Lung (tissue), 12 donors: ENCODE results near the gene ITGA7. TPM values are rescaled to one million over a fixed set of nuclear protein-coding genes. Genes with fewer than 3 reads are reported as not detected.

Experiments
- ATAC-seq: fragments of 200-7000 bp; cut with Tn5 transposase; one replicate; pipeline ENCODE4 v1.9.1; 2020; ENCODE audit warnings: moderate number of reproducible peaks; ENCODE audit not compliant: insufficient read depth, low FRiP score
- DNase-seq, 3 donors: peaks; one replicate each; pipeline ENCODE4 v3.0.0-alpha.2; 2013 to 2017
- H3K27ac ChIP-seq, 2 donors: one replicate each; pipeline ENCODE4 v1.5.1; 2013; ENCODE audit warnings: mild to moderate bottlenecking in 2 of 2, moderate library complexity in 2 of 2, control low read depth in 1 of 2, inconsistent platforms in 1 of 2, low read depth in 1 of 2, low read length in 1 of 2
- H3K27me3 ChIP-seq, 3 donors: one replicate each; pipeline ENCODE4 v1.5.1; 2013; ENCODE audit warnings: low read length in 2 of 3; ENCODE audit not compliant: control insufficient read depth in 3 of 3, insufficient read depth in 3 of 3
- H3K36me3 ChIP-seq, 4 donors: one replicate each; pipeline ENCODE4 v1.5.1; 2013; ENCODE audit warnings: low read length in 4 of 4, mild to moderate bottlenecking in 1 of 4, moderate library complexity in 1 of 4; ENCODE audit not compliant: control insufficient read depth in 4 of 4, insufficient read depth in 4 of 4
- H3K4me1 ChIP-seq, 5 donors: one replicate each; pipeline ENCODE4 v1.5.1; 2013; ENCODE audit warnings: low read length in 5 of 5, mild to moderate bottlenecking in 2 of 5, moderate library complexity in 1 of 5; ENCODE audit not compliant: control insufficient read depth in 5 of 5, insufficient read depth in 5 of 5
- H3K4me3 ChIP-seq: one replicate; pipeline ENCODE4 v1.5.1; 2013; ENCODE audit warnings: mild to moderate bottlenecking, control low read depth, moderate library complexity
- H3K9ac ChIP-seq, 2 donors: one replicate each; pipeline ENCODE4 v1.5.1; 2013; ENCODE audit warnings: low read length in 2 of 2, control low read depth in 1 of 2; ENCODE audit not compliant: insufficient read depth in 1 of 2
- H3K9me3 ChIP-seq, 4 donors: one replicate each; pipeline ENCODE4 v1.5.1; 2013; ENCODE audit warnings: low read length in 3 of 4, mild to moderate bottlenecking in 1 of 4, moderate library complexity in 1 of 4; ENCODE audit not compliant: control insufficient read depth in 4 of 4, insufficient read depth in 3 of 4
- WGBS, 2 donors: extraction: QIAGEN DNeasy Blood & Tissue Kit; methylation state at CpG; one replicate each; pipeline ENCODE4 v1.1.7; 2013; 5-methylcytosine and 5-hydroxymethylcytosine counted together
- polyA plus RNA-seq, 2 donors: library from polyadenylated mRNA; stranded (reverse); fragments of 200-250 nt; gene quantifications; one replicate each; pipeline ENCODE4 v1.2.1, GENCODE V29; 2013
- total RNA-seq, 2 donors: library from RNA; depleted of rRNA in 1 of 2; stranded (reverse); fragments of >200 nt in 1 of 2; gene quantifications; one replicate each; pipeline ENCODE4 v1.2.1, GENCODE V29; 2014 to 2021
- TF ChIP-seq, protein P1 (sequence below): IDR thresholded peaks from 2 replicates; pipeline ENCODE4 v1.5.1; 2012; ENCODE audit warnings: mild to moderate bottlenecking; ENCODE audit errors: control extremely low read depth, extremely low read depth
- donor health status: control.
- donor health status: control.
- donor health status: Bipolar disorder and iron deficiency.
- donor health status: healthy.
- donor health status: DM: yes; HTN: yes; CAD: no.

The ITGA7 gene
- total and polyA plus RNA-seq, 4 donors, result 8.2 to 28.4 (median 17.7) TPM

DNA sequence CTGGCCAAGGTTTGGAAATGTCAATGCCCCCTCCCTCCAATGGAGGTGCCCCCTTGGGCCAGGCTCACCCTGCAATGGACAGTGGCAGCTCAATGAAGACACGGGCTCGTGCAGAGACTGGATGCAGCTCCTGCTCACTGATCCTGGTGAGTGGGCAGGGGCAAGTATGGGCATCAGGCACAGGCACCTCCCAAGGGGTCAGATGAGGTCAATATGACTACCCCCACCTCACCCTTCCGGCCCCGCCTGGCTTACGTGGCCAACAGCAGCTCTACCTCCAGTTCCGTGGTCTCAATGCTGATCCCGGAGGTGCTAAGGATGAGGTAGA is 13.6 kb downstream of the ITGA7 start:
- H3K4me1 ChIP-seq, result no peaks in the 10 kb centered on the region
- no peak for ATAC-seq
- H3K9me3 ChIP-seq, result no peaks in the 10 kb centered on the region
- H3K27me3 ChIP-seq, result no peaks in the 10 kb centered on the region
- TF ChIP-seq, protein P1, sequence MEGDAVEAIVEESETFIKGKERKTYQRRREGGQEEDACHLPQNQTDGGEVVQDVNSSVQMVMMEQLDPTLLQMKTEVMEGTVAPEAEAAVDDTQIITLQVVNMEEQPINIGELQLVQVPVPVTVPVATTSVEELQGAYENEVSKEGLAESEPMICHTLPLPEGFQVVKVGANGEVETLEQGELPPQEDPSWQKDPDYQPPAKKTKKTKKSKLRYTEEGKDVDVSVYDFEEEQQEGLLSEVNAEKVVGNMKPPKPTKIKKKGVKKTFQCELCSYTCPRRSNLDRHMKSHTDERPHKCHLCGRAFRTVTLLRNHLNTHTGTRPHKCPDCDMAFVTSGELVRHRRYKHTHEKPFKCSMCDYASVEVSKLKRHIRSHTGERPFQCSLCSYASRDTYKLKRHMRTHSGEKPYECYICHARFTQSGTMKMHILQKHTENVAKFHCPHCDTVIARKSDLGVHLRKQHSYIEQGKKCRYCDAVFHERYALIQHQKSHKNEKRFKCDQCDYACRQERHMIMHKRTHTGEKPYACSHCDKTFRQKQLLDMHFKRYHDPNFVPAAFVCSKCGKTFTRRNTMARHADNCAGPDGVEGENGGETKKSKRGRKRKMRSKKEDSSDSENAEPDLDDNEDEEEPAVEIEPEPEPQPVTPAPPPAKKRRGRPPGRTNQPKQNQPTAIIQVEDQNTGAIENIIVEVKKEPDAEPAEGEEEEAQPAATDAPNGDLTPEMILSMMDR, result no peak
- no peak overlapping the region for H3K4me3 ChIP-seq
- no peak overlapping the region for H3K9ac ChIP-seq
- no peak overlapping the region for H3K27ac ChIP-seq
- H3K36me3 ChIP-seq, result peaks cover 0 to 1% (median 0%) of the 10 kb centered on the region in 4 donors
- 94 to 95% methylated on average over 7 of the region's 7 CpGs for WGBS, 2 donors
- no peak for DNase-seq

DNA sequence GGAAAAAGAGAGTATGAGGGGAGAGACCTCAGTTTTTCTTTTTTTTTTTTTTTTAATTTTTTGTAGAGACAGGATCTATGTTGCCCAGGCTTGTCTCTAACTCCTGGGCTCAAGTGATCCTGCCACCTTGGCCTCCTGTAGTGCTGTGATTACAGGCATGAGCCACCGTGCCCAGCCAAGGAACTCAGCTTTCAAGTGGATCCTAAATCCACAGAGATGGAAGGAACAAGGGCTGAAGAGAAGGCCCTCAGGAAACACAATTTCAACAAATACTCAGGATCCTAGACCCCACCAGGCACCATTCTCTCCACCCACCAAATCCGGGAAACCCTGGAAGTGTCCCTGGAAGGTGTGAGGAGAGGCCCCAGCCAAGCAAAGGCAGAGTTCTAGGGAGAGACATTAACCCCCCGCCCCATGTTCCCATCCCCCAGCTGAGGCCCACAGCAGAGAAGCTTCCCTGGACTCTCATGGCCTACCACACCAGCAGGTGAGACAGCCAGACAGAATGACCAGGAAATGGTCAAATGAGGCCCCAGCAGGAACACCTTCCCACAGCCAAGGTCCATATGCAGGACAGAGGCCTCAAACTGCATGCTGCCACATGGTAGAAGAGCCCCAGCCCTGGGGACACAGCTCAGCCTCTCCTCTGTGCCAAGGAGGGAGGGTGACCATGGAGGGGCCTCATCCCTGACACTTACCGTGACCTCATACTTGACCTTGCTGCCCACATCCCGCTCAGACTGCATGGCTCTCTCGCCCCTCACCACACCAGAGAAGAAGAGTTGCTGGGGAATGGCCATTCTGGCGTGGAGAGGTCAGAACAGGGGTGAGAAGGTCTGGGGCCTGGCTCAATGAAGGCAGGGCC is 14.1 kb downstream of the ITGA7 start:
- H3K36me3 ChIP-seq, result peaks cover 0 to 4% (median under 1%) of the 10 kb centered on the region in 4 donors
- TF ChIP-seq, protein P1, result no peak
- H3K9ac ChIP-seq, result no peak overlapping the region
- H3K4me3 ChIP-seq, result no peak overlapping the region
- 91 to 96% methylated on average over 7 of the region's 7 CpGs for WGBS, 2 donors
- H3K9me3 ChIP-seq, result no peaks in the 10 kb centered on the region
- no peaks in the 10 kb centered on the region for H3K4me1 ChIP-seq
- H3K27me3 ChIP-seq, result no peaks in the 10 kb centered on the region
- ATAC-seq (no peak), DNase-seq (no peak)
- no peak overlapping the region for H3K27ac ChIP-seq

DNA sequence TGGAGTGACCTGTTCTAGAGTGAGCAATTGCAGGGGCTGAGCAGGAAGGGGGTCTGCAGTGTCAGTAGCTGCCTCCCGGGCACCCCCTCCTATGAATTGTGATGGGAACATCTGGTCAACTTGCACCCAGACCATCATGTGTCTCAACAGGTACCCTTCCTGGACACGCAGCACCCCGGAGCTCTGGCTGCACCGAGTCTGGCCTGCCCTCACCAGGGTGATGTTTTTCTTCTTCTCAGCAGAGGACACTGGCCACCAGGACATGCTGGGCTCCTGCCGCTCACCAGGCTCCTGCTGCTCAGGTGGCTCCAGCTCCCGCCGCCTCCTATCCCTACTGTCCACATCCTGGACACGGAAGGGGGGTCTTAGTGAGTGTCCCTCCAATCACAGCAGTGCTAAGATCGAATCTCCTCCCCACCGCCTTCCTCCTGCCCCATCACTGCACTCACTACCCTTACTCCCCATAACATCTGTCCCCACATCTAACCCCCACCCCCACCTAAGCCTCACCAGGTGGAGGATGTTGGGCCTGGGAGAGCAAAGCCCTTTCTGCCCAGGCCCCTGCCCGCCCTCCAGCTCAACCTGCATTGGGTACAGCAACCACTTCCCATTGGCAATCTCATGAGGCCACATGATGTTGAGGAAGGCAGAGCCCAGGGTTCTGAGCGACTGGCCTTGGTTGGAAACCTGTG is 14.9 kb downstream of the ITGA7 start:
- Histone ChIP-seq H3K9ac (no peak overlapping the region), H3K4me3 (no peak overlapping the region), H3K9me3 (no peaks in the 10 kb centered on the region), H3K36me3 (peaks cover 0 to 5% (median under 1%) of the 10 kb centered on the region in 4 donors), H3K27me3 (no peaks in the 10 kb centered on the region), H3K4me1 (no peaks in the 10 kb centered on the region), H3K27ac (no peak overlapping the region)
- no peak for ATAC-seq
- 95% methylated on average over 12 of the region's 12 CpGs for WGBS, 2 donors
- DNase-seq, result no peak
- TF ChIP-seq, protein P1, result no peak
